ENCODE measurements around the gene LDLRAD1.
"Not testable (repeated sequence)": the region's sequence is repeated elsewhere in the genome, so short reads cannot be mapped to it uniquely, and the experiment has no call there.

LDLRAD1 gene

GRCh38 chr1:54017979-54018378 lies at the start of gene LDLRAD1:
TSS of gene LDLRAD1 (minus strand) at chr1:54018186. CDS start at chr1:54018112, 74 bp downstream.
- no peak for DNase-seq

DNA sequence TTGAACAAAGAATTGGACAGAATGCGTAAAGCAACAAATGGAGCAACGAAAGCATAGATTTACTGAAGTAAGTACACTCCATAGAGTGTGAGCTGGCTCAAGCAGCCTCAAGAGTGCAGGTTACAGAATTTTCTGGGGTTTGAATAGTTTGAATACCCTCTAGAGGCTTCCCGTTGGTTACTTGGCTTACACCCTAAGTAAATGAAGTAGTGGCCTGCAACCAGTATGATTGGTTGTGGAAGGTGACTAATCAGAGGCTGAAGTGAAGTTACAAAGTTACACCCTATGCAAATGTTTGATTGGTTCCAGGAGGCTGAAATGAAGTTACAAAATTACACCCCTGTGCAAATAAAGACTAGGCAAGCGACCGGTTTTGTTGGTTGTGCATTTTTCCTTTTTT lies 46.3 kb upstream of the LDLRAD1 start:
- no peak for DNase-seq

GRCh38 chr1:54054438-54054749 lies 36.4 kb upstream of the LDLRAD1 start:
- DNase-seq: peak; percentile 3

DNA sequence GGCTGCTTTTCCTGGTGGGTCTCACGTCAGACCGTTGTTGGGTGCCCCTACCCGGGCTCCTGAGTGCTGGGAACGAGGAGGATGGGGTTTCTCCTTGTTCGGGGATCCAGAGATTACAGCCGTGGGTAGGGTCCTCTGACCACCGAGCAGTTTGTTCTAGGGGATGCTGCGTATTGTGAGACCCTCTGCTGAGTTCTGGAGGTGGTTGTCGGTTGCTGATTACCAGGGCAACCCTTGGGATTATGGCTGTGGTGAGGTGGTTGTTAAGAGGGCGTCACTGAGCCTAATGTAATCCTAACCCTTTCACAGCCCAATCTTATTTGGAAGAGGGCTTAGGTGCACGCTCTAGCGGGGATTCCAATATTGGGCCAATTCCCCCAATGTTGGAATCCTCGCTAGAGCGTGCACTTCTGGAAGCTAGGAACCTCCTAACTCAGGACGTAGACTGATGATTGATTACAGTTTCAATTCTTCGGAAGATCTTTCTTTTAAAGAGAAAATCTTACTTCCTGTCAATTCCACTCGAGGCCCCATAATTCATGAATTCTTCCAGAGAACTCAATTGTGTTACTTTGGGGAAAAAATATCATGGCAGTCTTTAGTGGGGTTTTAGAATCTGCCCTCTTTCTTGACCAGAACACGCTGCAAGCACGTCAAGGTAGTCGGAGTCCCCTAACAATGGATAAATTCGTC lies 35.9 kb upstream of the LDLRAD1 start:
- DNase-seq: peak; percentile 30

- DNase-seq: peak; percentile 96
Observed at GRCh38 chr1:54052934-54053744, 35.2 kb upstream of the LDLRAD1 start, which contains the start of the genes TCEANC2 and TMEM59. TSS of gene TCEANC2 (plus strand) at chr1:54053608. CDS start at chr1:54054423, 815 bp downstream. TSS of gene TMEM59 (minus strand) at chr1:54053204. CDS start at chr1:54053188, 16 bp downstream.

- peak; percentile 21 for DNase-seq
Observed at GRCh38 chr1:54052431-54052933, 34.5 kb upstream of the LDLRAD1 start.

DNA sequence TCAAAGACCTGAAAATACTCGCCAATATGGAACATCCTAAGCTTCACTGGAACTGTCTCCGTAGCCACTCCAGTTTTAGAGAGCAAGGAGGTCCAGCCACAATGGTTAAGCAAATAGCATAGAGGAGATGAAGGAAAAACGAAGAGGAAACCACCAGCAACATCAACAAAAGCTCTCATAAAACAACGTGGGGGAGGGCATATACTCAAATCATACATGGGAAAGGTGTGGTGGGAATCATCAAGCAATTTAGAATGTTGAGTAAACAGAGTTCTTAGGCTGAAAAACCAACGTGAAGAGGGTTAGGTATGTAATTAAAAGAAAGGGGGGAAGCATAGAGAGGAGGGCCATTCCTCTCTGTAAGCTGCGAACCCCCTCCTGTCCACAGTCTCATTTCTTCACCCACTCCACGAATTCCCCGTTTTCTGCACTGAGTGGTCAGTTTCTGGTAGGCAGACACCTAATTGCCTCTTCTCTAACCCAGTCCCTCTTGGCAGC lies 34.0 kb upstream of the LDLRAD1 start:
- no peak for DNase-seq

GRCh38 chr1:54050435-54050834 lies 32.4 kb upstream of the LDLRAD1 start:
- not testable (repeated sequence) for DNase-seq

DNA sequence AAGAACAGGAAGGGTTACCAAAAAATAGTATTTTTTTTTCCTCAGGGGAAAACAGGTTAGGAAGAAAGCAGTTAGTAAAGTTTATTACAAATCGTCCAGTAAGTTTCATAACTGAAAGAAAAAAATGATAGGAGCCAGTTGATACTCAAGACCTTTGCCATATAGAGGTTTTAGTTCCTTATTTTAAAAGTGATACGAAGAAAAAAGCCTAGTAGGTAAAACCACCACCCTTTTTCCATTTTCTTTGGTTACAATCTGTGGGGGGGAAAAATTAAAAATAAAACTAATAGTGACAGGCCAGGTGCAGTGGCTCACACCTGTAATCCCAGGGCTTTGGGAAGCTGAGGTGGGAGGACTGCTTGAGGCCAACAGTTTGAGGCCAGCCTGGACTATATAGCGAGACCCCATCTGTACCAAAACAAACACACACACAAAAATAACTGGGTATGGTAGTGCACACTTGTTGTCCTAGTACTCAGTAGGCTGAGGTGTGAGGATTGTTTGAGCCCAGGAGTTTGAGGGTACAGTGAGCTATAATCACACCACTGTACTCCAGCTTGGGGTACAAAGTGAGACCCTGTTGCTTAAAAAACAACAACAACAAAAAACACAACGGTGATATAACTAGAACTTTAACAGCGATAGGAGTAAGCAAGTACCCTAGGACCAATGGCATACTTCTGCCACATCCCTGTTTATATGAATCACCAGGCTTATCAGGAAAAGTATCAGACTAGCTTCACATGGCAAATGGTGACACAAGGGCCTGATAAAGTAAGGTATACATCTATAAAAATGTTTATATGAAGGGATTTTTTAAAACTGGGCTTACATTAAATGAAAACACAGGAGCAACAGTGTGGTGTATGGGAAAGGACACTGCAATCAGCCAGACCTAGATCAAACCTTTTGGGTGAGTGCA lies 29.7 kb upstream of the LDLRAD1 start:
- DNase-seq: no peak

GRCh38 chr1:54046671-54047383 lies 28.8 kb upstream of the LDLRAD1 start:
- DNase-seq: no peak

- no peak for DNase-seq
Observed at GRCh38 chr1:54045496-54045895, 27.5 kb upstream of the LDLRAD1 start.

GRCh38 chr1:54041806-54042205 lies 23.8 kb upstream of the LDLRAD1 start:
- DNase-seq: no peak

DNA sequence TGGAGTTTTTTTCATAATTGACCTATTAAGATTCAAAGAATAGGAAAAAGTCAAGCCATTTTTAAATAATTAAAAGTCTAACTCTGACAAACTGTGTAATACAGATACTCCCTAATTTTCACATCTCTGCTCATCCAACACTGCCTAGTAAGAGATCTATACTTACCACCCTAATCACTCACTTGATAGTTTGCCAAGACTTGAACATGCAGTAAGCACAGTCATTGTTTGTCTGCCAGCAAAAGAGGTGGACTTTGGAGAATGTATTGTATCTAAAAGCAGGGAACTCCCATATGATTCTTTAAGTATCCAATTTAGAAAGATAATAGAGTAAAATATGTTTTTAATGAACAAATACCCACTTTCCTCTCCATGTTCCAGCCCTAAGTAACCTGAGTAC lies 19.5 kb upstream of the LDLRAD1 start:
- no peak for DNase-seq

GRCh38 chr1:54028306-54029251 lies 10.6 kb upstream of the LDLRAD1 start:
- DNase-seq: no peak

DNA sequence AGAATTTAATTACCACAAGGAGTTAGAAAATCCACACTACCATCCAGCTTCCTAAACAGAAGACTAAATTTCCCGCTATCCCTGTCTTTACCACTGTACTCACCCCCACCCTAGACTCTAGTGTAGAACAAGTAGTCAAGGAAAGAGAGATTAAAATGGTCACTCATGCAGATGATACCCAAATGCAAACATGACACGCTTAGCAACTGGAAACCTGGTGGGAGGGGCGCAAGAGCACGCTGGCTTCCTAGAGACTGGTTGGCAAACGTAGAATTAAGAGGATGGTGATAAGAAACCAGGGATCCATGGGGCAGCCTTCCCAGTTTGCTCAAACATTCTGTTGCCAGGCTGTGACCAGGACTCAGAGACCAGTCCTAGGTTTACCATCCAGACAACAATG lies 9.9 kb upstream of the LDLRAD1 start:
- DNase-seq: no peak

GRCh38 chr1:54024811-54025210 lies 6.8 kb upstream of the LDLRAD1 start:
- not testable (repeated sequence) for DNase-seq

- DNase-seq: no peak
Observed at GRCh38 chr1:54024358-54024757, 6.4 kb upstream of the LDLRAD1 start.

DNA sequence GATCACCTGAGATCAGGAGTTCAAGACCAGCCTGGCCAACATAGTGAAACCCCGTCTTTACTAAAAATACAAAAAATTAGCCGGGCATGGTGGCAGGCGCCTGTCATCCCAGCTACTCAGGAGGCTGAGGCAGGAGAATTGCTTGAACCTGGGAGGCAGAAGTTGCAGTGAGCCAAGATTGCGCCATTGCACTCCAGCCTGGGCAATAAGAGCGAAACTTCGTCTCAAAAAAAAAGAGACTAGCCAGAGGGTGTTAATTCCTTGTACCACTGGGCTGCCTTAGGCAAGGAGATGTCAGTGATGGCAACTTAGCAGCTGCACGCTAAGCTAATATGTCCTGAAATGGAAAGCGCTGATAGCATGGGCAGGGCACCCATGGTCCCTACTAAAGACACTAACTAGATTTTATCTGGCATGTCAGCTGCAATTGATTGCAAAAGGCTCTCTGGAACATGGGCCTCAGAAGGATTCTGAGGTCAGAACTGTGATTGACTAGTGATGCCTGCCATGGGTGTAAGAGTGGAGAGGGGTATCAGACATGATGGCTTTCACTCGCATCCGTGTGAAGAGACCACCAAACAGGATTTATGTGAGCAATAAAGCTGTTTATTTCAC lies 1.7 kb upstream of the LDLRAD1 start:
- not testable (repeated sequence) for DNase-seq

DNA sequence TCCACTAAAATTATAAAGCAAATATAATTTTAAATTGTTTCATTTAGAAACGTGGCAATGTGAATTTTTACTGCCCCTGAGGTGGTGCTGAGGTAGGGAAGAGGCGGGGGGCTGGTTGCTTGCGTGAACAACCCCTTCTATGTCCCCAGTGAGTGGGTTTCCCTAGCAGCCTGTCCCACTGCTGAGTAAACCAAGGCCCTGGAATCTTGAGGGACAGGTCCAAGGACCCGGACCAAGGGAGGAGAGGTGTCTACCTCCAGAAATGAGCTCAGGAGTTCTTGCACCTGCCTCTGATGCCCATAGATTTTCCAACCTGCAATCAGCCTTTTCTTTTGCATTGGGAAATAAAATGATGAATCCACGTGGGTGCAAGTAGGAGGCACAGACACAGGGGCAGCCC lies 649 bp upstream of the LDLRAD1 start:
- DNase-seq: no peak
